Thyroid gland (tissue), 4 donors: Measurements from ENCODE around the gene PRR12. TPM values are rescaled to one million over a fixed set of nuclear protein-coding genes. Genes with fewer than 3 reads are reported as not detected.

ENCODE experiments used
- DNase-seq, 2 donors: peaks; one replicate each; pipeline ENCODE4 v3.0.0-alpha.2; 2019
- H3K27ac ChIP-seq, 3 donors: fragments of 200-600 bp; sonication (generic); 1 replicate in 2 of 3; 2 replicates in 1 of 3; pipeline ENCODE4 v1.5.1; 2016 to 2019; ENCODE audit warnings: mild to moderate bottlenecking in 1 of 3, moderate library complexity in 1 of 3
- H3K27me3 ChIP-seq: fragments of 200-600 bp; sonication (generic); one replicate; pipeline ENCODE4 v1.5.1; 2019
- H3K36me3 ChIP-seq, 2 donors: fragments of 200-600 bp; sonication (generic); one replicate each; pipeline ENCODE4 v1.5.1; 2016 to 2019
- H3K4me1 ChIP-seq, 2 donors: fragments of 200-600 bp; sonication (generic); one replicate each; pipeline ENCODE4 v1.5.1; 2017 to 2019
- H3K4me3 ChIP-seq, 3 donors: fragments of 200-600 bp; sonication (generic); replicated peaks in 1 of 3; 1 replicate in 2 of 3; 2 replicates in 1 of 3; pipeline ENCODE4 v1.5.1; 2016; ENCODE audit warnings: mild to moderate bottlenecking in 1 of 3
- H3K9me3 ChIP-seq: fragments of 200-600 bp; sonication (generic); one replicate; pipeline ENCODE4 v1.5.1; 2017
- CTCF ChIP-seq, 6 experiments: fragments of 200-600 bp in 3 of 6; fragments of 450-650 bp in 3 of 6; sonication (generic) in 3 of 6; IDR thresholded peaks; one replicate each; pipeline ENCODE4 v1.5.1; 2016 to 2019; ENCODE audit warnings: antibody characterized with exemption in 6 of 6, mild to moderate bottlenecking in 2 of 6, inconsistent platforms in 1 of 6, moderate library complexity in 1 of 6
- POLR2A ChIP-seq, 2 donors: fragments of 450-650 bp; IDR thresholded peaks; one replicate each; pipeline ENCODE4 v1.6.1; 2017; ENCODE audit warnings: antibody characterized with exemption in 2 of 2, mild to moderate bottlenecking in 2 of 2, moderate library complexity in 1 of 2
- WGBS, 2 donors: methylation state at CpG; one replicate each; pipeline ENCODE4 v1.1.5; 2017; 5-methylcytosine and 5-hydroxymethylcytosine counted together
- intact Hi-C: fragments of 100-400 bp; cut with DNase I; formaldehyde crosslinking; loops from one replicate; pipeline ENCODE4 v1.15.1; 2023
- total RNA-seq, 4 donors: library from RNA; depleted of rRNA; stranded (reverse); fragments of >200 nt; gene quantifications; one replicate each; pipeline ENCODE4 v1.2.3, GENCODE V29; 2016

Gene PRR12
- total RNA-seq, 4 donors from 2014 or later, result 7.3 to 15.6 (median 12.4) TPM

DNA sequence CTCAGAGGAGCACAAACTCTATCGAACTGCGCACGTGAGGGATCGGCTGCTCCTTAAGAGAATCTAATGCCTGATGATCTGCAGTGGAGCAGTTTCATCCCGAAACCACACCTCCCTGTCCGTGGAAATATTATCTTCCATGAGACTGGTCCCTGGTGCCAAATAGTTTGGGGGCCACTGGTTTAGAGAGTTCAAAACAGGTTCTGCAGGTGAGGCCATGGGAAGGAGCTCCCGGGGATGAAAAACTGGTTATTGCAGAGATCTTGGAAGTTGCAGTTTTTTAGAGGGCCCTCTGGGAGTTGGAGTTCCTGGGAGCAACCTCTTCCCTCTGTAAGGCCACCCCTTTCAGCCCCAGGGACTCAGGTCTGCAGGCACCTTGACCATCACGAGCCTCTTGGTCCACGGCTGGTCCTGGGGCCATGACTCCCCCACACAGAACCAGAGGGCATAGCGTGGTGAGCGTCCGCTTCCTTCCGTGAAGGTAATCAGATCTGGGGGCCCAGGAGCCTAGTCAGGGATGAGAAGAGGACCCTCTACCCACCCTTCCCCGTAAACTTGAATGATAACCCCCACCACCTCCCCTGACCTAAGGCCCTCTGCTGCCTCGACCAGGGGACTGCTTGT is 69.5 kb downstream of the PRR12 start:
- Histone ChIP-seq H3K36me3 (peaks cover 59 to 65% of the 10 kb centered on the region in 2 donors), H3K4me1 (peaks cover 5 to 10% of the 10 kb centered on the region in 2 donors), H3K9me3 (no peaks in the 10 kb centered on the region), H3K27ac (no peak overlapping the region), H3K4me3 (no peak overlapping the region), H3K27me3 (no peaks in the 10 kb centered on the region)
- WGBS, 2 donors, result 92 to 94% methylated on average over 14 to 15 of the region's 15 CpGs
- DNase-seq, result no peak
- intact Hi-C loops, result no loop called here
- TF ChIP-seq CTCF (IDR thresholded peaks at IDR 0.05) (no peak), POLR2A (IDR thresholded peaks at IDR 0.05) (no peak)

- 92 to 98% methylated on average over 8 to 10 of the region's 16 CpGs for WGBS, 2 donors
- no peak for DNase-seq
- H3K36me3 ChIP-seq, result peaks cover 44 to 50% of the 10 kb centered on the region in 2 donors
- H3K27me3 ChIP-seq, result no peaks in the 10 kb centered on the region
- peaks cover 13 to 17% of the 10 kb centered on the region in 2 donors for H3K4me1 ChIP-seq
- TF ChIP-seq CTCF (IDR thresholded peaks at IDR 0.05), result no peak
- TF ChIP-seq POLR2A (IDR thresholded peaks at IDR 0.05), result no peak
- no peak overlapping the region for H3K4me3 ChIP-seq
- no peaks in the 10 kb centered on the region for H3K9me3 ChIP-seq
- intact Hi-C loops, result no loop called here
- no peak overlapping the region for H3K27ac ChIP-seq
Measured at GRCh38 chr19:49662011-49662410, 71.0 kb downstream of the PRR12 start.

DNA sequence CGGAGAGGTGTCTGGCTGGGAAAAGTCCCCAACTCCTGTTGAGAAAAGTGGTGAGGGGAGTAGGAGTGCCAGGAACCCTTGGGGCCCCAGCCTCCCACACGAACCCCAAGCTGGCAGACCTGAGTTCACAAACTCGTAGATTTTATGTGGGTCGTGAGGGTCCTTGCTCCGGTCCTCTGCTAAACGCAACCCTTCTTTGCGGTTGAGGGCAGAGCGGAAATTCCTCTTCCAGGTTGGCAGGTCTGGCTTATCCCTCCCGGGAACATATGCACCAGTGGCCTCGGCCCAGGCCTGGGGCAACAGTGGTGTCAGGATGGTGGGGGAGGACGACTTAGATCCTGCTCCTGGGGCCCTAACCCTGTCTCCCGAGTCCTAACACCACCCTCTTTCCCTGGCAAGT is 72.2 kb downstream of the PRR12 start:
- Histone ChIP-seq H3K9me3 (no peaks in the 10 kb centered on the region), H3K4me3 (no peak overlapping the region), H3K4me1 (peaks cover 13 to 17% of the 10 kb centered on the region in 2 donors), H3K27me3 (no peaks in the 10 kb centered on the region), H3K36me3 (peaks cover 34 to 38% of the 10 kb centered on the region in 2 donors), H3K27ac (no peak overlapping the region)
- DNase-seq, result no peak
- intact Hi-C loops, result no loop called here
- TF ChIP-seq CTCF (IDR thresholded peaks at IDR 0.05) (no peak), POLR2A (IDR thresholded peaks at IDR 0.05) (no peak)
- WGBS, 2 donors, result 90% methylated on average over 12 of the region's 12 CpGs

- peak; percentile 90 to 91 for DNase-seq
- H3K36me3 ChIP-seq, result peaks cover 23 to 26% of the 10 kb centered on the region in 2 donors
- 1 to 2% methylated on average over 33 to 48 of the region's 53 CpGs for WGBS, 2 donors
Measured at GRCh38 chr19:49664171-49665035, 73.4 kb downstream of the PRR12 start.

More at GRCh38 chr19:49664171-49665035, 73.4 kb downstream of the PRR12 start:
- intact Hi-C loops, result no loop called here
- Histone ChIP-seq H3K4me1 (peaks cover 13 to 17% of the 10 kb centered on the region in 2 donors), H3K9me3 (no peaks in the 10 kb centered on the region), H3K27ac (peak overlapping the region; percentile 76 to 81 (median 79)), H3K4me3 (peak overlapping the region; percentile 47 to 88 (median 72)), H3K27me3 (no peaks in the 10 kb centered on the region)
- TF ChIP-seq POLR2A (IDR thresholded peaks at IDR 0.05) (peak in 1 of 2 donors; percentile 75), CTCF (IDR thresholded peaks at IDR 0.05) (peak in 4 of 6 experiments; percentile 28 to 42 (median 38))
